GM12878 (cell line): ENCODE results near the gene PHACTR1. TPM values are rescaled to one million over a fixed set of nuclear protein-coding genes. Genes with fewer than 3 reads are reported as not detected.

Experiments
- ATAC-seq: fragments of 200-7000 bp; cut with Tn5 transposase; 3 replicates; pipeline ENCODE4 v1.9.1; 2020; ENCODE audit warnings: mild to moderate bottlenecking, moderate library complexity
- BruUV-seq: library from RNA; stranded (reverse); fragments of 400-500 nt; replicated peaks from 2 replicates; lab custom pipeline; 2021; lab: Mats Ljungman, UMichigan
- CTCF ChIA-PET: fragments of 300-600 bp; sonication (Branson Sonifier 250); formaldehyde crosslinking; extraction: SDS; loops from one replicate; lab custom pipeline; 2021; ENCODE audit warnings: inconsistent platforms; lab: Yijun Ruan, JAX
- POLR2A ChIA-PET: fragments of 350-600 bp; formaldehyde crosslinking; extraction: SDS; loops from one replicate; lab custom pipeline; 2021; ENCODE audit warnings: inconsistent platforms; lab: Charles Lee
- RAD21 ChIA-PET: fragments of 300-600 bp; sonication (Branson Sonifier 250); formaldehyde crosslinking; loops from one replicate; lab custom pipeline; 2023; ENCODE audit warnings: antibody characterized with exemption; ENCODE audit not compliant: unreplicated experiment; lab: Charles Lee
- SMC1A ChIA-PET: fragments of 300-600 bp; sonication (Branson Sonifier 250); formaldehyde crosslinking; loops from one replicate; lab custom pipeline; 2023; ENCODE audit not compliant: unreplicated experiment, uncharacterized antibody; lab: Charles Lee
- DNase-seq: peaks from one replicate; pipeline ENCODE4 v3.0.0-alpha.2; 2011; ENCODE audit warnings: low read depth, low spot score
- FAIRE-seq: peaks from 3 replicates; lab custom pipeline; 2011; peaks lifted over from hg19 to GRCh38; lab: Jason Lieb, UNC
- H2AFZ ChIP-seq: 2 replicates; pipeline ENCODE4 v1.6.0; 2011; ENCODE audit warnings: low read depth, low read length, control low read depth; ENCODE audit not compliant: control insufficient read depth
- H3K27ac ChIP-seq: 2 replicates; pipeline ENCODE4 v1.5.1; 2011; ENCODE audit warnings: control low read depth; ENCODE audit not compliant: control insufficient read depth, insufficient read depth
- H3K27me3 ChIP-seq, 2 experiments: replicated peaks in 1 of 2; 2 replicates each; pipeline versions ENCODE4 v1.6.0 to v1.6.1; 2011; ENCODE audit warnings: low read length in 1 of 2; ENCODE audit not compliant: control insufficient read depth in 2 of 2, insufficient read depth in 2 of 2
- H3K36me3 ChIP-seq, 2 experiments: 2 replicates each; pipeline ENCODE4 v1.5.1; 2011; ENCODE audit warnings: low read length in 1 of 2; ENCODE audit not compliant: control insufficient read depth in 2 of 2, insufficient read depth in 2 of 2
- H3K4me1 ChIP-seq: 2 replicates; pipeline ENCODE4 v1.6.1; 2011; ENCODE audit warnings: mild to moderate bottlenecking, low read length, moderate library complexity, mixed read lengths; ENCODE audit not compliant: control insufficient read depth, insufficient read depth
- H3K4me2 ChIP-seq: 2 replicates; pipeline ENCODE4 v1.6.0; 2011; ENCODE audit warnings: control low read depth; ENCODE audit not compliant: control insufficient read depth, insufficient read depth
- H3K4me3 ChIP-seq: fragments of 200-600 bp; sonication (generic); 2 replicates; pipeline ENCODE4 v1.5.1; 2016
- H3K79me2 ChIP-seq: 2 replicates; pipeline ENCODE4 v1.6.0; 2011; ENCODE audit warnings: low read length; ENCODE audit not compliant: control insufficient read depth, insufficient read depth
- H3K9ac ChIP-seq: 2 replicates; pipeline ENCODE4 v1.8.0; 2011; ENCODE audit warnings: low read length, control low read depth, mixed read lengths; ENCODE audit not compliant: control insufficient read depth, insufficient read depth
- H3K9me3 ChIP-seq: replicated peaks from 3 replicates; pipeline ENCODE4 v1.5.1; 2011; ENCODE audit warnings: mild to moderate bottlenecking, low read length; ENCODE audit not compliant: control insufficient read depth, insufficient read depth
- H4K20me1 ChIP-seq: 2 replicates; pipeline ENCODE4 v1.6.0; 2011; ENCODE audit not compliant: control insufficient read depth, insufficient read depth
- BHLHE40 ChIP-seq, 2 experiments: fragments of 450-650 bp in 1 of 2; IDR thresholded peaks; 2 replicates each; pipeline ENCODE4 v1.6.1; 2011 to 2017; ENCODE audit warnings: low read depth in 2 of 2, borderline replicate concordance in 1 of 2, improper control_type of control experiment in 1 of 2, low read length in 1 of 2, mild to moderate bottlenecking in 1 of 2
- CEBPB ChIP-seq, 2 experiments: fragments of 150-350 bp in 1 of 2; IDR thresholded peaks; 2 replicates each; pipeline ENCODE4 v1.6.1; 2012 to 2014; ENCODE audit warnings: low read depth in 2 of 2, low read length in 2 of 2, borderline replicate concordance in 1 of 2, inconsistent platforms in 1 of 2
- E4F1 ChIP-seq: fragments of 450-650 bp; IDR thresholded peaks from 2 replicates; pipeline ENCODE4 v1.6.1; 2018; ENCODE audit warnings: borderline replicate concordance, mild to moderate bottlenecking; ENCODE audit not compliant: partially characterized antibody
- EP300 ChIP-seq, 2 experiments: fragments of 150-350 bp in 1 of 2; IDR thresholded peaks; 2 replicates each; pipeline ENCODE4 v1.6.1; 2011 to 2012; ENCODE audit warnings: low read depth in 2 of 2, low read length in 2 of 2, borderline replicate concordance in 1 of 2, improper control_type of control experiment in 1 of 2, inconsistent platforms in 1 of 2; ENCODE audit not compliant: control insufficient read depth in 1 of 2
- HSF1 ChIP-seq: fragments of 150-350 bp; IDR thresholded peaks from 2 replicates; pipeline ENCODE4 v1.6.1; 2014; ENCODE audit warnings: mild to moderate bottlenecking, low read depth, low read length
- IKZF1 ChIP-seq: fragments of 450-650 bp; conservative IDR thresholded peaks from 2 replicates; pipeline ENCODE4 v1.6.1; 2017; ENCODE audit warnings: antibody characterized with exemption, mild to moderate bottlenecking
- JUNB ChIP-seq: IDR thresholded peaks from 2 replicates; pipeline ENCODE4 v1.6.1; 2016; ENCODE audit warnings: antibody characterized with exemption, mild to moderate bottlenecking
- MEF2A ChIP-seq: IDR thresholded peaks from 2 replicates; pipeline ENCODE4 v1.6.1; 2011; ENCODE audit warnings: low read depth, mild to moderate bottlenecking, low read length, moderate library complexity; ENCODE audit not compliant: insufficient read depth
- POLR2A ChIP-seq: IDR thresholded peaks from 2 replicates; pipeline ENCODE4 v1.6.1; 2011; ENCODE audit warnings: low read depth, mild to moderate bottlenecking, low read length
- SMAD1 ChIP-seq: fragments of 450-650 bp; IDR thresholded peaks from 2 replicates; pipeline ENCODE4 v1.6.1; 2018; ENCODE audit warnings: mild to moderate bottlenecking, low read depth; ENCODE audit not compliant: partially characterized antibody
- SMC3 ChIP-seq: IDR thresholded peaks from 2 replicates; pipeline ENCODE4 v1.6.1; 2011; ENCODE audit warnings: low read length, improper control_type of control experiment, borderline replicate concordance
- SPI1 ChIP-seq: IDR thresholded peaks from 2 replicates; pipeline ENCODE4 v1.6.1; 2011; ENCODE audit warnings: low read depth, mild to moderate bottlenecking, low read length, moderate library complexity, borderline replicate concordance; ENCODE audit not compliant: insufficient read depth
- SUZ12 ChIP-seq: fragments of 200-600 bp; sonication (generic); IDR thresholded peaks from one replicate; pipeline ENCODE4 v1.6.1; 2018; ENCODE audit warnings: antibody characterized with exemption, mild to moderate bottlenecking; ENCODE audit not compliant: unreplicated experiment
- YBX1 ChIP-seq: fragments of 450-650 bp; IDR thresholded peaks from 2 replicates; pipeline ENCODE4 v1.6.1; 2016; ENCODE audit warnings: antibody characterized with exemption
- ZBTB33 ChIP-seq: fragments of 450-650 bp; IDR thresholded peaks from 2 replicates; pipeline ENCODE4 v1.6.1; 2017; ENCODE audit warnings: mild to moderate bottlenecking
- ZNF24 ChIP-seq: fragments of 450-650 bp; IDR thresholded peaks from 2 replicates; pipeline ENCODE4 v1.6.1; 2017; ENCODE audit warnings: antibody characterized with exemption, mild to moderate bottlenecking
- ZNF384 ChIP-seq: IDR thresholded peaks from 2 replicates; pipeline ENCODE4 v1.6.1; 2012; ENCODE audit warnings: low read depth, mild to moderate bottlenecking, low read length, improper control_type of control experiment, borderline replicate concordance
- WGBS: methylation state at CpG from one replicate; pipeline ENCODE4 v1.1.6; 2016; ENCODE audit warnings: low lambda C conversion rate; ENCODE audit not compliant: insufficient replicate concordance, insufficient coverage; ENCODE audit errors: missing lambda C conversion rate; 5-methylcytosine and 5-hydroxymethylcytosine counted together
- in situ Hi-C: fragments of 300-500 bp; cut with MboI; formaldehyde crosslinking; loops from 9 replicates; pipeline ENCODE4 v1.14.3; 2018; ENCODE audit warnings: mixed read lengths
- intact Hi-C: fragments of 100-400 bp; cut with micrococcal nuclease; formaldehyde crosslinking; loops from one replicate; pipeline ENCODE4 v1.14.2; 2022; ENCODE audit not compliant: unreplicated experiment
- polyA plus RNA-seq, 11 experiments: library from polyadenylated mRNA; depleted of rRNA in 4 of 11; unstranded in 6 of 11; stranded (reverse) in 5 of 11; fragments of >200 nt; fragmentation: Nextera tagmentation in 4 of 11; fragmentation: Illumina TruSeq in 1 of 11; extraction: Ambion mirVana in 4 of 11; extraction: Trizol in 1 of 11; gene quantifications; 1 replicate in 1 of 11; 2 replicates in 10 of 11; pipeline versions ENCODE4 v1.2.1 to v1.2.3, GENCODE V29; 2011 to 2016; ENCODE audit warnings: inconsistent platforms in 2 of 11, missing spikeins in 2 of 11, low read depth in 1 of 11
- total RNA-seq, 4 experiments: library from RNA; depleted of rRNA in 3 of 4; stranded (reverse); fragments of >200 nt in 3 of 4; fragmentation: Illumina TruSeq in 1 of 4; extraction: Trizol in 1 of 4; gene quantifications; 2 replicates each; pipeline versions ENCODE4 v1.2.1 to v1.2.3, GENCODE V29; 2013 to 2021
- TF ChIP-seq, protein P1 (sequence below): IDR thresholded peaks from 2 replicates; pipeline ENCODE4 v1.6.1; 2012; ENCODE audit warnings: low read depth, low read length, improper control_type of control experiment

PHACTR1 gene
- total and polyA plus RNA-seq, 10 of the 15 experiments (the other 5 are each of a cell fraction or from before 2014, with no cell fraction given) = 34.2 to 94.6 (median 62.3) TPM

GRCh38 chr6:12891595-12891994 lies 175.0 kb downstream of the PHACTR1 start:
- DNase-seq (no peak), ATAC-seq (no peak), FAIRE-seq (no peak)
- H3K79me2 ChIP-seq = no peaks in the 10 kb centered on the region
- ChIA-PET RAD21 (interaction anchor here (1.0 to 1.3 kb wide), 3 partner anchors 20 to 1308 kb away, joined by 3 to 5 read pairs (median 3); no protein-coding TSS in a partner anchor), CTCF (interaction anchor here (0.8 to 2.9 kb wide), 10 partner anchors 13 to 1306 kb away, joined by 3 to 34 read pairs (median 4); no protein-coding TSS in a partner anchor), POLR2A (interaction anchor here (0.6 kb wide), 1 partner anchor 135 kb away, joined by 3 read pairs; no protein-coding TSS in a partner anchor), SMC1A (interaction anchor here (0.9 to 1.4 kb wide), 6 partner anchors 9 to 1231 kb away, joined by 3 to 5 read pairs (median 4); no protein-coding TSS in a partner anchor)
- no peaks in the 10 kb centered on the region for H3K4me1 ChIP-seq
- no TSS peak for BruUV-seq
- no peak overlapping the region for H2AFZ ChIP-seq
- no peaks in the 10 kb centered on the region for H3K36me3 ChIP-seq
- H3K27me3 ChIP-seq = no peaks in the 10 kb centered on the region; a peak in 3 of 4 replicates
- in situ Hi-C loops (loop anchor here (10.0 kb wide), 1 partner anchor 1307 kb away; no protein-coding TSS in a partner anchor), intact Hi-C loops (loop anchor here (5.0 kb wide), 1 partner anchor 599 kb away; the partner anchor contains the start of gene EDN1)
- H3K4me2 ChIP-seq = no peak overlapping the region
- no peaks in the 10 kb centered on the region for H4K20me1 ChIP-seq
- no peak overlapping the region for H3K9ac ChIP-seq
- H3K4me3 ChIP-seq = no peak overlapping the region
- H3K9me3 ChIP-seq = peaks cover 2% of the 10 kb centered on the region
- 0% methylated on average over 1 of the region's 1 CpG for WGBS
- no peak overlapping the region for H3K27ac ChIP-seq
- no peak for TF ChIP-seq ZNF384
- TF ChIP-seq E4F1 = no peak
- TF ChIP-seq, protein P1, sequence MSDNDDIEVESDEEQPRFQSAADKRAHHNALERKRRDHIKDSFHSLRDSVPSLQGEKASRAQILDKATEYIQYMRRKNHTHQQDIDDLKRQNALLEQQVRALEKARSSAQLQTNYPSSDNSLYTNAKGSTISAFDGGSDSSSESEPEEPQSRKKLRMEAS = no peak
- no peak for TF ChIP-seq EP300 (IDR thresholded peaks at IDR 0.05; ENCODE audit: borderline replicate concordance in 1 of 2, control insufficient read depth in 1 of 2, low read depth in 2 of 2, low read length in 2 of 2)
- no peak for TF ChIP-seq SMAD1
- no peak for TF ChIP-seq SPI1
- TF ChIP-seq ZNF24 = no peak
- no peak for TF ChIP-seq HSF1
- no peak for TF ChIP-seq IKZF1
- no peak for TF ChIP-seq SMC3
- TF ChIP-seq CEBPB (IDR thresholded peaks at IDR 0.05; ENCODE audit: borderline replicate concordance in 1 of 2, low read depth in 2 of 2, low read length in 2 of 2) = no peak
- no peak for TF ChIP-seq YBX1
- TF ChIP-seq BHLHE40 (IDR thresholded peaks at IDR 0.05; ENCODE audit: borderline replicate concordance in 1 of 2, low read depth in 2 of 2, low read length in 1 of 2) = no peak
- TF ChIP-seq JUNB = no peak
- no peak for TF ChIP-seq MEF2A
- no peak for TF ChIP-seq POLR2A
- no peak for TF ChIP-seq SUZ12
- no peak for TF ChIP-seq ZBTB33
